Mucosa of descending colon (tissue), 3 donors: ENCODE results near the gene SRSF4. TPM values are rescaled to one million over a fixed set of nuclear protein-coding genes. Genes with fewer than 3 reads are reported as not detected.
A peak's percentile ranks its signal among the peaks of the same experiment; 100 is the strongest.

Experiments
- ATAC-seq: fragments of 200-7000 bp; cut with Tn5 transposase; one replicate; pipeline ENCODE4 v1.9.1; 2020; ENCODE audit warnings: mild to moderate bottlenecking, moderate library complexity
- DNase-seq, 3 donors: peaks; one replicate each; pipeline ENCODE4 v3.0.0-alpha.2; 2020
- H3K36me3 ChIP-seq: fragments of 200-600 bp; one replicate; pipeline ENCODE4 v1.8.0; 2021; ENCODE audit warnings: low read depth, mild to moderate bottlenecking
- H3K4me1 ChIP-seq: fragments of 200-600 bp; one replicate; pipeline ENCODE4 v1.8.0; 2021; ENCODE audit warnings: low read depth, mild to moderate bottlenecking
- H3K4me3 ChIP-seq: fragments of 200-600 bp; one replicate; pipeline ENCODE4 v1.8.0; 2021; ENCODE audit warnings: mild to moderate bottlenecking
- H3K9me3 ChIP-seq: fragments of 200-600 bp; one replicate; pipeline ENCODE4 v1.8.0; 2021; ENCODE audit warnings: mild to moderate bottlenecking
- CTCF ChIP-seq: fragments of 200-600 bp; IDR thresholded peaks from one replicate; pipeline ENCODE4 v1.8.0; 2022; ENCODE audit warnings: antibody characterized with exemption, mild to moderate bottlenecking
- intact Hi-C, 2 donors: fragments of 100-400 bp; cut with DNase I in 1 of 2; cut with micrococcal nuclease in 1 of 2; formaldehyde crosslinking; loops; one replicate each; pipeline versions ENCODE4 v1.11.0 to v1.11.1; 2022; cut with DNase I, micrococcal nuclease
- total RNA-seq, 3 donors: library from RNA; stranded (reverse); fragmentation: NEBNext Ultra II Directional in 2 of 3; extraction: Animal tissue kit (Norgen Biotek cat#: 25700) in 2 of 3; gene quantifications; one replicate each; pipeline versions ENCODE4 v1.2.1 to v1.2.4, GENCODE V29; 2021 to 2023
- donor health status: DM: no; HTN: no; CAD: no; lungs with moderate emphysema.
- donor health status: DM: no; HTN: no; CAD: no.
- donor health status: DM: no; HTN: yes; CAD: no.

The SRSF4 gene
- total RNA-seq, 3 donors from 2014 or later, result 63.7 to 140 (median 75.2) TPM

GRCh38 chr1:29162476-29163138, 19.1 kb downstream of the SRSF4 start:
- TF ChIP-seq CTCF, result no peak
- peaks cover 18% of the 10 kb centered on the region for H3K4me1 ChIP-seq
- DNase-seq (no peak), ATAC-seq (peak; percentile 55)
- H3K36me3 ChIP-seq, result peaks cover 3% of the 10 kb centered on the region
- intact Hi-C loops, result no loop called here
- H3K9me3 ChIP-seq, result no peaks in the 10 kb centered on the region
- no peak overlapping the region for H3K4me3 ChIP-seq

- H3K4me3 ChIP-seq, result no peak overlapping the region
- peaks cover 14% of the 10 kb centered on the region for H3K4me1 ChIP-seq
- no peaks in the 10 kb centered on the region for H3K9me3 ChIP-seq
- peaks cover 3% of the 10 kb centered on the region for H3K36me3 ChIP-seq
- intact Hi-C loops, result no loop called here
- ATAC-seq, result peak; percentile 57
- no peak for DNase-seq
- TF ChIP-seq CTCF, result no peak
These were observed 19.7 kb downstream of the SRSF4 start for GRCh38 chr1:29162025-29162424.

GRCh38 chr1:29159773-29160172, 21.9 kb downstream of the SRSF4 start:
- ATAC-seq (no peak), DNase-seq (no peak)
- Histone ChIP-seq H3K4me3 (no peak overlapping the region), H3K9me3 (no peaks in the 10 kb centered on the region), H3K4me1 (peaks cover 6% of the 10 kb centered on the region), H3K36me3 (peaks cover 3% of the 10 kb centered on the region)
- TF ChIP-seq CTCF, result no peak
- intact Hi-C loops, result no loop called here

GRCh38 chr1:29157269-29157601, 24.5 kb downstream of the SRSF4 start:
- no peak for TF ChIP-seq CTCF
- ATAC-seq (no peak), DNase-seq (no peak)
- Histone ChIP-seq H3K9me3 (no peaks in the 10 kb centered on the region), H3K36me3 (peaks cover 13% of the 10 kb centered on the region), H3K4me3 (no peak overlapping the region), H3K4me1 (peaks cover 3% of the 10 kb centered on the region)
- intact Hi-C loops, result no loop called here

GRCh38 chr1:29156543-29157268, 25.0 kb downstream of the SRSF4 start:
- TF ChIP-seq CTCF, result no peak
- DNase-seq (no peak), ATAC-seq (no peak)
- Histone ChIP-seq H3K4me3 (no peak overlapping the region), H3K36me3 (peaks cover 13% of the 10 kb centered on the region), H3K9me3 (no peaks in the 10 kb centered on the region), H3K4me1 (peaks cover 3% of the 10 kb centered on the region)
- intact Hi-C loops, result no loop called here
